Measurements from ENCODE around the gene ANAPC16. TPM values are rescaled to one million over a fixed set of nuclear protein-coding genes. Genes with fewer than 3 reads are reported as not detected.

ANAPC16 gene
- total and polyA plus RNA-seq, 7 experiments from 2014 or later, result 85.5 to 445 (median 118) TPM

GRCh38 chr10:72275351-72276012 lies 59.7 kb downstream of the ANAPC16 start:
- no peaks in the 10 kb centered on the region for H3K27me3 Mint-ChIP-seq
- H3K36me3 Mint-ChIP-seq, result peaks cover 14 to 31% (median 22%) of the 10 kb centered on the region in 5 donors
- ChIA-PET CTCF (interaction anchor here (0.6 to 6.4 kb wide), 27 partner anchors 9 to 227 kb away, joined by 3 to 69 read pairs (median 7); partner anchors contain the start of genes ANAPC16 and ASCC1), POLR2A (interaction anchor here (0.6 to 10.1 kb wide), 23 partner anchors 8 to 474 kb away, joined by 3 to 219 read pairs (median 10); partner anchors contain the start of genes ANAPC16 and ASCC1)
- peaks cover 32 to 69% (median 62%) of the 10 kb centered on the region in 7 donors for H3K4me1 Mint-ChIP-seq
- ATAC-seq (no peak), DNase-seq (peak in 3 of 9 donors; percentile 41 to 52 (median 42))
- H3K4me3 Mint-ChIP-seq, result peak overlapping the region; percentile 97 to 100 (median 99)
- H3K27me3 ChIP-seq (ENCODE audit: control insufficient read depth in 2 of 2, insufficient read depth in 2 of 2, low read length in 2 of 2), result no peaks in the 10 kb centered on the region
- peak overlapping the region; percentile 93 to 98 (median 95) for H3K27ac Mint-ChIP-seq
- peaks cover 0 to 2% (median 0%) of the 10 kb centered on the region in 11 donors for H3K9me3 Mint-ChIP-seq
- H3K27ac ChIP-seq (ENCODE audit: low read depth, low read length), result peak overlapping the region; percentile 96
- intact Hi-C loops (cut with micrococcal nuclease), result loop anchor here in 1 of 2 donors (1.0 to 2.0 kb wide), 2 partner anchors 10 to 227 kb away; no protein-coding TSS in a partner anchor
- H3K4me1 ChIP-seq (ENCODE audit: control insufficient read depth in 2 of 2, insufficient read depth in 2 of 2, low read length in 2 of 2), result peaks cover 9 to 20% of the 10 kb centered on the region in 2 donors
- H3K9me3 ChIP-seq (ENCODE audit: control insufficient read depth in 2 of 3, low read length in 3 of 3), result no peaks in the 10 kb centered on the region
- H3K36me3 ChIP-seq (ENCODE audit: control insufficient read depth in 2 of 3, insufficient read depth in 3 of 3, low read length in 3 of 3), result peaks cover 0 to 34% (median 11%) of the 10 kb centered on the region in 3 experiments
- H3K4me3 ChIP-seq (ENCODE audit: low read length), result peak overlapping the region; percentile 95

- CTCF ChIA-PET, result interaction anchor here (1.8 to 6.4 kb wide), 12 partner anchors 8 to 66 kb away, joined by 6 to 69 read pairs (median 12); no protein-coding TSS in a partner anchor
- ATAC-seq, result no peak
These were observed 60.2 kb downstream of the ANAPC16 start for GRCh38 chr10:72276013-72276387.

GRCh38 chr10:72276421-72277339 lies 60.9 kb downstream of the ANAPC16 start:
- H3K4me1 Mint-ChIP-seq, result peaks cover 31 to 62% (median 56%) of the 10 kb centered on the region in 7 donors
- DNase-seq (no peak), ATAC-seq (no peak)
- Histone ChIP-seq H3K27me3 (ENCODE audit: control insufficient read depth in 2 of 2, insufficient read depth in 2 of 2, low read length in 2 of 2) (no peaks in the 10 kb centered on the region), H3K36me3 (ENCODE audit: control insufficient read depth in 2 of 3, insufficient read depth in 3 of 3, low read length in 3 of 3) (peaks cover 0 to 34% (median 11%) of the 10 kb centered on the region in 3 experiments), H3K27ac (ENCODE audit: low read depth, low read length) (peak overlapping the region; percentile 96), H3K4me3 (ENCODE audit: low read length) (peak overlapping the region; percentile 95), H3K9me3 (ENCODE audit: control insufficient read depth in 2 of 3, low read length in 3 of 3) (no peaks in the 10 kb centered on the region), H3K4me1 (ENCODE audit: control insufficient read depth in 2 of 2, insufficient read depth in 2 of 2, low read length in 2 of 2) (peaks cover 9 to 20% of the 10 kb centered on the region in 2 donors)
- H3K27ac Mint-ChIP-seq, result peak overlapping the region; percentile 93 to 98 (median 95)
- no peaks in the 10 kb centered on the region for H3K27me3 Mint-ChIP-seq
- H3K4me3 Mint-ChIP-seq, result peak overlapping the region; percentile 97 to 100 (median 99)
- peaks cover 0 to 2% (median 0%) of the 10 kb centered on the region in 11 donors for H3K9me3 Mint-ChIP-seq
- peaks cover 14 to 31% (median 22%) of the 10 kb centered on the region in 5 donors for H3K36me3 Mint-ChIP-seq
- intact Hi-C loops (cut with micrococcal nuclease), result loop anchor here in 1 of 2 donors (1.0 kb wide), 1 partner anchor 9 kb away; no protein-coding TSS in a partner anchor
- ChIA-PET POLR2A (interaction anchor here (1.0 to 10.1 kb wide), 12 partner anchors 9 to 197 kb away, joined by 3 to 219 read pairs (median 24); no protein-coding TSS in a partner anchor), CTCF (interaction anchor here (0.5 to 6.4 kb wide), 10 partner anchors 15 to 142 kb away, joined by 3 to 69 read pairs (median 15); no protein-coding TSS in a partner anchor)

More at GRCh38 chr10:72276013-72276387, 60.2 kb downstream of the ANAPC16 start:
- POLR2A ChIA-PET, result interaction anchor here (1.0 to 10.1 kb wide), 14 partner anchors 10 to 197 kb away, joined by 3 to 219 read pairs (median 20); no protein-coding TSS in a partner anchor
- intact Hi-C loops (cut with micrococcal nuclease), result loop anchor here in 1 of 2 donors (1.0 kb wide), 1 partner anchor 9 kb away; no protein-coding TSS in a partner anchor
- peaks cover 31 to 66% (median 60%) of the 10 kb centered on the region in 7 donors for H3K4me1 Mint-ChIP-seq
- H3K27ac ChIP-seq (ENCODE audit: low read depth, low read length), result peak overlapping the region; percentile 96
- H3K36me3 Mint-ChIP-seq, result peaks cover 14 to 31% (median 22%) of the 10 kb centered on the region in 5 donors
- DNase-seq, result peak in 1 of 9 donors; percentile 41
- peaks cover 9 to 20% of the 10 kb centered on the region in 2 donors for H3K4me1 ChIP-seq (ENCODE audit: control insufficient read depth in 2 of 2, insufficient read depth in 2 of 2, low read length in 2 of 2)
- peak overlapping the region; percentile 93 to 98 (median 95) for H3K27ac Mint-ChIP-seq
- peaks cover 0 to 34% (median 11%) of the 10 kb centered on the region in 3 experiments for H3K36me3 ChIP-seq (ENCODE audit: control insufficient read depth in 2 of 3, insufficient read depth in 3 of 3, low read length in 3 of 3)
- H3K9me3 ChIP-seq (ENCODE audit: control insufficient read depth in 2 of 3, low read length in 3 of 3), result no peaks in the 10 kb centered on the region
- peak overlapping the region; percentile 97 to 100 (median 99) for H3K4me3 Mint-ChIP-seq
- no peaks in the 10 kb centered on the region for H3K27me3 Mint-ChIP-seq
- H3K4me3 ChIP-seq (ENCODE audit: low read length), result peak overlapping the region; percentile 95
- no peaks in the 10 kb centered on the region for H3K27me3 ChIP-seq (ENCODE audit: control insufficient read depth in 2 of 2, insufficient read depth in 2 of 2, low read length in 2 of 2)
- H3K9me3 Mint-ChIP-seq, result peaks cover 0 to 2% (median 0%) of the 10 kb centered on the region in 11 donors

GRCh38 chr10:72277340-72277995 lies 61.7 kb downstream of the ANAPC16 start:
- Histone ChIP-seq H3K27me3 (ENCODE audit: control insufficient read depth in 2 of 2, insufficient read depth in 2 of 2, low read length in 2 of 2) (no peaks in the 10 kb centered on the region), H3K27ac (ENCODE audit: low read depth, low read length) (peak overlapping the region; percentile 96), H3K4me1 (ENCODE audit: control insufficient read depth in 2 of 2, insufficient read depth in 2 of 2, low read length in 2 of 2) (peaks cover 9 to 18% of the 10 kb centered on the region in 2 donors), H3K9me3 (ENCODE audit: control insufficient read depth in 2 of 3, low read length in 3 of 3) (no peaks in the 10 kb centered on the region), H3K36me3 (ENCODE audit: control insufficient read depth in 2 of 3, insufficient read depth in 3 of 3, low read length in 3 of 3) (peaks cover 0 to 34% (median 11%) of the 10 kb centered on the region in 3 experiments), H3K4me3 (ENCODE audit: low read length) (no peak overlapping the region)
- ChIA-PET POLR2A (interaction anchor here (0.9 to 10.1 kb wide), 9 partner anchors 8 to 64 kb away, joined by 3 to 219 read pairs (median 4); no protein-coding TSS in a partner anchor), CTCF (interaction anchor here (0.5 to 6.4 kb wide), 5 partner anchors 14 to 141 kb away, joined by 3 to 69 read pairs (median 4); no protein-coding TSS in a partner anchor)
- no peak for ATAC-seq
- no peaks in the 10 kb centered on the region for H3K27me3 Mint-ChIP-seq
- H3K4me1 Mint-ChIP-seq, result peaks cover 28 to 57% (median 51%) of the 10 kb centered on the region in 7 donors
- H3K27ac Mint-ChIP-seq, result peak overlapping the region; percentile 80 to 98 (median 94)
- peak overlapping the region in 7 of 10 donors; percentile 6 to 99 (median 97) for H3K4me3 Mint-ChIP-seq
- no peak for DNase-seq
- peaks cover 14 to 31% (median 22%) of the 10 kb centered on the region in 5 donors for H3K36me3 Mint-ChIP-seq
- peaks cover 0 to 2% (median 0%) of the 10 kb centered on the region in 11 donors for H3K9me3 Mint-ChIP-seq
- intact Hi-C loops (cut with micrococcal nuclease), result no loop called here

GRCh38 chr10:72277996-72278667 lies 62.3 kb downstream of the ANAPC16 start:
- ATAC-seq (no peak), DNase-seq (no peak)
- CTCF ChIA-PET, result interaction anchor here (1.0 to 6.4 kb wide), 4 partner anchors 14 to 58 kb away, joined by 3 to 69 read pairs (median 6); no protein-coding TSS in a partner anchor
- Histone ChIP-seq H3K9me3 (ENCODE audit: control insufficient read depth in 2 of 3, low read length in 3 of 3) (no peaks in the 10 kb centered on the region), H3K36me3 (ENCODE audit: control insufficient read depth in 2 of 3, insufficient read depth in 3 of 3, low read length in 3 of 3) (peaks cover 0 to 32% (median 11%) of the 10 kb centered on the region in 3 experiments), H3K4me3 (ENCODE audit: low read length) (no peak overlapping the region), H3K4me1 (ENCODE audit: control insufficient read depth in 2 of 2, insufficient read depth in 2 of 2, low read length in 2 of 2) (peaks cover 9 to 14% of the 10 kb centered on the region in 2 donors), H3K27ac (ENCODE audit: low read depth, low read length) (peak overlapping the region; percentile 96), H3K27me3 (ENCODE audit: control insufficient read depth in 2 of 2, insufficient read depth in 2 of 2, low read length in 2 of 2) (no peaks in the 10 kb centered on the region)
- H3K36me3 Mint-ChIP-seq, result peaks cover 14 to 31% (median 22%) of the 10 kb centered on the region in 5 donors
- POLR2A ChIA-PET, result interaction anchor here (0.5 to 10.1 kb wide), 13 partner anchors 8 to 1625 kb away, joined by 3 to 219 read pairs (median 4); no protein-coding TSS in a partner anchor
- peak overlapping the region in 5 of 10 donors; percentile 2 to 56 (median 17) for H3K4me3 Mint-ChIP-seq
- no peaks in the 10 kb centered on the region for H3K27me3 Mint-ChIP-seq
- H3K4me1 Mint-ChIP-seq, result peaks cover 28 to 57% (median 49%) of the 10 kb centered on the region in 7 donors
- intact Hi-C loops (cut with micrococcal nuclease), result no loop called here
- H3K27ac Mint-ChIP-seq, result peak overlapping the region; percentile 46 to 95 (median 87)
- H3K9me3 Mint-ChIP-seq, result peaks cover 0 to 2% (median 0%) of the 10 kb centered on the region in 11 donors

All from naive thymus-derived CD4-positive, alpha-beta T cell (primary cell).